Panc1 (cell line): ENCODE data around the gene GPSM1. TPM values are rescaled to one million over a fixed set of nuclear protein-coding genes. Genes with fewer than 3 reads are reported as not detected.

ENCODE experiments used
- ATAC-seq: fragments of 200-7000 bp; cut with Tn5 transposase; 2 replicates; pipeline ENCODE4 v1.9.1; 2020; ENCODE audit warnings: mild to moderate bottlenecking, moderate library complexity
- BruUV-seq: library from RNA; stranded (reverse); fragments of 400-500 nt; replicated peaks from 2 replicates; lab custom pipeline; 2021; lab: Mats Ljungman, UMichigan
- CTCF ChIA-PET: fragments of 300-600 bp; sonication (Branson Sonifier 250); formaldehyde crosslinking; loops from one replicate; lab custom pipeline; 2022; ENCODE audit warnings: antibody characterized with exemption; lab: Charles Lee
- POLR2A ChIA-PET: fragments of 300-600 bp; sonication (Branson Sonifier 250); formaldehyde crosslinking; loops from one replicate; lab custom pipeline; 2022; ENCODE audit warnings: antibody characterized with exemption; lab: Charles Lee
- DNase-seq: peaks from one replicate; pipeline ENCODE4 v3.0.0-alpha.2; 2010; ENCODE audit warnings: low read depth, low spot score
- H3K27ac ChIP-seq: 2 replicates; pipeline ENCODE4 v1.5.1; 2011; ENCODE audit warnings: mild to moderate bottlenecking, low read length, inconsistent platforms
- H3K27me3 ChIP-seq: fragments of 200-500 bp; sonication (Bioruptor generic); 2 replicates; pipeline ENCODE4 v1.6.0; 2014; ENCODE audit warnings: low read length, inconsistent platforms; ENCODE audit not compliant: control insufficient read depth, insufficient read depth
- H3K36me3 ChIP-seq: fragments of 200-500 bp; sonication (Bioruptor generic); 2 replicates; pipeline ENCODE4 v1.5.1; 2014; ENCODE audit warnings: inconsistent platforms, mild to moderate bottlenecking, low read length, moderate library complexity; ENCODE audit not compliant: control insufficient read depth, insufficient read depth
- H3K4me1 ChIP-seq: 2 replicates; pipeline ENCODE4 v1.5.1; 2011; ENCODE audit warnings: inconsistent platforms, mild to moderate bottlenecking, low read length, moderate library complexity; ENCODE audit not compliant: control insufficient read depth, insufficient read depth
- H3K4me3 ChIP-seq, 2 experiments: 2 replicates each; pipeline ENCODE4 v1.5.1; 2011 to 2012; ENCODE audit warnings: low read depth in 2 of 2, low read length in 2 of 2, mild to moderate bottlenecking in 2 of 2, inconsistent platforms in 1 of 2, moderate library complexity in 1 of 2
- H3K9me3 ChIP-seq: fragments of 200-500 bp; sonication (Bioruptor generic); 2 replicates; pipeline ENCODE4 v1.5.1; 2014; ENCODE audit warnings: low read depth, mild to moderate bottlenecking, inconsistent platforms, low read length, moderate library complexity; ENCODE audit not compliant: control insufficient read depth, insufficient read depth
- POLR2AphosphoS5 ChIP-seq: IDR thresholded peaks from 2 replicates; pipeline ENCODE4 v1.6.1; 2012; ENCODE audit warnings: mild to moderate bottlenecking, low read depth, low read length, moderate library complexity
- SIN3A ChIP-seq: IDR thresholded peaks from 2 replicates; pipeline ENCODE4 v1.6.1; 2012; ENCODE audit warnings: low read depth, mild to moderate bottlenecking, low read length, moderate library complexity, borderline replicate concordance; ENCODE audit not compliant: insufficient read depth
- TCF7L2 ChIP-seq: IDR thresholded peaks from 2 replicates; pipeline ENCODE4 v1.6.1; 2011; ENCODE audit warnings: mild to moderate bottlenecking, low read depth, low read length, inconsistent platforms
- in situ Hi-C: cut with HindIII; loops from 2 replicates; pipeline ENCODE4 v1.10.0; 2016; ENCODE audit warnings: low sequenced_read_pairs, low pct_unique_long_range_greater_than_20kb
- intact Hi-C: fragments of 100-400 bp; cut with micrococcal nuclease; formaldehyde crosslinking; loops from one replicate; pipeline ENCODE4 v1.10.0; 2022; ENCODE audit not compliant: unreplicated experiment
- total RNA-seq: library from RNA; stranded (reverse); gene quantifications from one replicate; pipeline ENCODE4 v1.2.1, GENCODE V29; 2021; ENCODE audit not compliant: unreplicated experiment
- TF ChIP-seq, protein P1 (sequence below), 2 experiments: IDR thresholded peaks; 2 replicates each; pipeline ENCODE4 v1.6.1; 2011 to 2012; ENCODE audit warnings: low read depth in 2 of 2, control low read depth in 1 of 2, low read length in 1 of 2, mild to moderate bottlenecking in 1 of 2, moderate library complexity in 1 of 2; ENCODE audit not compliant: insufficient read depth in 1 of 2
- TF ChIP-seq, protein P2 (sequence below): fragments of 450-650 bp; IDR thresholded peaks from 2 replicates; pipeline ENCODE4 v1.5.1; 2017; ENCODE audit warnings: mild to moderate bottlenecking

GPSM1 gene
- total RNA-seq, 1 experiment from 2014 or later: 14.2 TPM

DNA sequence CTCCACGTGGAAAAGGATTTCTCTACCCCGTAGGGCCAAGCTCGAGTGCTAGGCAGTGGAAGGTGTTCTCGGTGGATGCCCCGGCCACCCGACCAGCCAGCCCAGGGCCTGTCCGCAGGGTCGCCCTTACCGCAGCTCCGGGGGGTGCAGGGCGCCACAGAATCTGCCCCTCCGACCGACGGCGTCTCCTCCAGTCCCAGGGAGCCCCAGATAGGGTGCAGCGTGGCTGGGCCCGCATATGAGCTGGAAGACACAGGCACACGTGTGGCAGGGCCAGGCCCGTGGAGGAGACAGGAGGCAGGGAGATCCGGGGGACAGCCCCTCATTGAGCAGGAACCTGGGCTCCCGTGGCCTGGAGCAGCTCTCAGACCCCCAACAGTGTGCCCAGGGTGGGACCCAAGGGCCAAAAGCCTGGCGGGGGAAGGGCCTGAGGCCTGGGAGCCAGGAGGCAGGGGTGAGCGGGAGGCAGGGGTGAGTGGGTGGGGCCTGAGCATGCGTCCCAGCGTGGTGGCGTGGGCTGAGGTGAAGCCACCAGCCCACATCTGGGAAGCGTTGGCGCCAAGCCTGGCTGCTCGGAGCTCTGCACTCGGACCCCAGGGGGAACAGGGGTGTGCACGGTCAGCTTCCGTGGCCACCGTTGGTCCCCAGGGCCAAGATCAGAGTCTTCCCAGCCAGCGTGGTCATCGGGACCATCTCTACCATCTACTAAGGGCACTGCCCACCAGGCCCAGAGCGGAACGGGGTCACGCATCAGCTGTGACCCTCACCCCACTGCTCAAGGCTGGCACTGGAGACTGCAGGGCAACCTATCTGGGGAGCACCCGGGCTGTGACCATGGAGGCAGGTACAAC is 45.7 kb upstream of the GPSM1 start:
- intact Hi-C loops: no loop called here
- DNase-seq (no peak), ATAC-seq (no peak)
- POLR2A ChIA-PET: no interaction called here
- CTCF ChIA-PET: no interaction called here
- in situ Hi-C loops: no loop called here
- TF ChIP-seq, protein P1, sequence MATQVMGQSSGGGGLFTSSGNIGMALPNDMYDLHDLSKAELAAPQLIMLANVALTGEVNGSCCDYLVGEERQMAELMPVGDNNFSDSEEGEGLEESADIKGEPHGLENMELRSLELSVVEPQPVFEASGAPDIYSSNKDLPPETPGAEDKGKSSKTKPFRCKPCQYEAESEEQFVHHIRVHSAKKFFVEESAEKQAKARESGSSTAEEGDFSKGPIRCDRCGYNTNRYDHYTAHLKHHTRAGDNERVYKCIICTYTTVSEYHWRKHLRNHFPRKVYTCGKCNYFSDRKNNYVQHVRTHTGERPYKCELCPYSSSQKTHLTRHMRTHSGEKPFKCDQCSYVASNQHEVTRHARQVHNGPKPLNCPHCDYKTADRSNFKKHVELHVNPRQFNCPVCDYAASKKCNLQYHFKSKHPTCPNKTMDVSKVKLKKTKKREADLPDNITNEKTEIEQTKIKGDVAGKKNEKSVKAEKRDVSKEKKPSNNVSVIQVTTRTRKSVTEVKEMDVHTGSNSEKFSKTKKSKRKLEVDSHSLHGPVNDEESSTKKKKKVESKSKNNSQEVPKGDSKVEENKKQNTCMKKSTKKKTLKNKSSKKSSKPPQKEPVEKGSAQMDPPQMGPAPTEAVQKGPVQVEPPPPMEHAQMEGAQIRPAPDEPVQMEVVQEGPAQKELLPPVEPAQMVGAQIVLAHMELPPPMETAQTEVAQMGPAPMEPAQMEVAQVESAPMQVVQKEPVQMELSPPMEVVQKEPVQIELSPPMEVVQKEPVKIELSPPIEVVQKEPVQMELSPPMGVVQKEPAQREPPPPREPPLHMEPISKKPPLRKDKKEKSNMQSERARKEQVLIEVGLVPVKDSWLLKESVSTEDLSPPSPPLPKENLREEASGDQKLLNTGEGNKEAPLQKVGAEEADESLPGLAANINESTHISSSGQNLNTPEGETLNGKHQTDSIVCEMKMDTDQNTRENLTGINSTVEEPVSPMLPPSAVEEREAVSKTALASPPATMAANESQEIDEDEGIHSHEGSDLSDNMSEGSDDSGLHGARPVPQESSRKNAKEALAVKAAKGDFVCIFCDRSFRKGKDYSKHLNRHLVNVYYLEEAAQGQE (IDR thresholded peaks at IDR 0.05; ENCODE audit: insufficient read depth in 1 of 2, low read depth in 2 of 2, low read length in 1 of 2): no peak
- TF ChIP-seq, protein P2, sequence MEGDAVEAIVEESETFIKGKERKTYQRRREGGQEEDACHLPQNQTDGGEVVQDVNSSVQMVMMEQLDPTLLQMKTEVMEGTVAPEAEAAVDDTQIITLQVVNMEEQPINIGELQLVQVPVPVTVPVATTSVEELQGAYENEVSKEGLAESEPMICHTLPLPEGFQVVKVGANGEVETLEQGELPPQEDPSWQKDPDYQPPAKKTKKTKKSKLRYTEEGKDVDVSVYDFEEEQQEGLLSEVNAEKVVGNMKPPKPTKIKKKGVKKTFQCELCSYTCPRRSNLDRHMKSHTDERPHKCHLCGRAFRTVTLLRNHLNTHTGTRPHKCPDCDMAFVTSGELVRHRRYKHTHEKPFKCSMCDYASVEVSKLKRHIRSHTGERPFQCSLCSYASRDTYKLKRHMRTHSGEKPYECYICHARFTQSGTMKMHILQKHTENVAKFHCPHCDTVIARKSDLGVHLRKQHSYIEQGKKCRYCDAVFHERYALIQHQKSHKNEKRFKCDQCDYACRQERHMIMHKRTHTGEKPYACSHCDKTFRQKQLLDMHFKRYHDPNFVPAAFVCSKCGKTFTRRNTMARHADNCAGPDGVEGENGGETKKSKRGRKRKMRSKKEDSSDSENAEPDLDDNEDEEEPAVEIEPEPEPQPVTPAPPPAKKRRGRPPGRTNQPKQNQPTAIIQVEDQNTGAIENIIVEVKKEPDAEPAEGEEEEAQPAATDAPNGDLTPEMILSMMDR: no peak
- no peak for TF ChIP-seq POLR2AphosphoS5
- TF ChIP-seq TCF7L2: no peak
- no peak for TF ChIP-seq SIN3A
- Histone ChIP-seq H3K36me3 (no peaks in the 10 kb centered on the region), H3K27me3 (no peaks in the 10 kb centered on the region), H3K27ac (no peak overlapping the region), H3K4me1 (peaks cover 4% of the 10 kb centered on the region; the same call in 1 of the 2 replicates), H3K4me3 (no peak overlapping the region), H3K9me3 (no peaks in the 10 kb centered on the region)
- no TSS peak for BruUV-seq

DNA sequence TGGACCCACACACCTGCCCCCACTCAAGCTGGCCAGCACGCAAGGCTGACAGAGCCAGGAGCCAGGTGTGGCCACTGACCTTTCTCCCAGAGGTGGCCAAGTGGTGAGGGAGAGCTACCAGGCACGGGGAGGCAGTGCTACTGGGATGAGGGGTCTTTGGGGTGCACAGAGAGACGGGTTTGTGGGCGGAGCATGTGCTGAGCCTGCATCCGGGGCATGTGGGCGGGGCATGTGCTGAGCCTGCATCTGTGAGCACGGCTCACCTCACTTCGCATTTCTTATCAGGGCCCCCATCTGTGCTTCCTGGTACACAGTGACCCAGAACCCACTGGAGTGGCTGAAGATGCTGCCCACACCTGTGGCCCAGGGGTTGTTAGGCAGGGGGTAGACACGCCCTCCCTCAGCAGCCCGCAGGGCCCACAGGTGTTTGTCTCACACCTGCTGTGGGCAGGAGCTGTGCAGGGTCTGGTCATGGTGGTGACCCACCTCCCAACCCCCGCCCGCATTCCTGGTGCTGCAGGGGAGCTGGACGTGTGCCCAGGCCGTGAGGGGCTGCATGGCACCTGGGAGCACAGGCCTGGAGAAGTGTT is 45.0 kb upstream of the GPSM1 start:
- Histone ChIP-seq H3K27me3 (no peaks in the 10 kb centered on the region), H3K4me1 (peaks cover 4% of the 10 kb centered on the region; the same call in 1 of the 2 replicates), H3K27ac (no peak overlapping the region), H3K4me3 (no peak overlapping the region), H3K9me3 (no peaks in the 10 kb centered on the region), H3K36me3 (no peaks in the 10 kb centered on the region)
- no peak for TF ChIP-seq SIN3A
- TF ChIP-seq, protein P1 (IDR thresholded peaks at IDR 0.05; ENCODE audit: insufficient read depth in 1 of 2, low read depth in 2 of 2, low read length in 1 of 2): no peak
- ATAC-seq (no peak), DNase-seq (no peak)
- ChIA-PET POLR2A (no interaction called here), CTCF (interaction anchor here (0.6 kb wide), 1 partner anchor 65 kb away, joined by 6 read pairs; no protein-coding TSS in a partner anchor)
- no TSS peak for BruUV-seq
- in situ Hi-C loops: no loop called here
- intact Hi-C loops: no loop called here
